Activated CD8-positive, alpha-beta T cell treated with anti-CD3 and anti-CD28 coated beads, Interleukin-2, amount 10 ng/mL, durations not matched to agents 7 days and 5 days (primary cell): ENCODE results near the gene ITGB8. TPM values are rescaled to one million over a fixed set of nuclear protein-coding genes. Genes with fewer than 3 reads are reported as not detected.

ENCODE experiments used
- ATAC-seq: fragments of 150-1000 bp; cut with Tn5 transposase; one replicate; pipeline ENCODE4 v1.10.0; 2021; ENCODE audit warnings: moderate library complexity
- CTCF ChIA-PET: fragments of 350-600 bp; sonication (Branson Sonifier 250); formaldehyde crosslinking; loops from one replicate; lab custom pipeline; 2021; ENCODE audit warnings: antibody characterized with exemption; lab: Charles Lee
- POLR2A ChIA-PET: fragments of 350-600 bp; sonication (Branson Sonifier 250); formaldehyde crosslinking; loops from one replicate; lab custom pipeline; 2021; ENCODE audit warnings: antibody characterized with exemption; lab: Charles Lee
- DNase-seq: peaks from one replicate; pipeline ENCODE4 v3.0.0-alpha.2; 2020
- H3K27ac Mint-ChIP-seq: one replicate; pipeline ENCODE4 v1.8.0; 2021; ENCODE audit warnings: mild to moderate bottlenecking, mixed read lengths
- H3K27me3 Mint-ChIP-seq: one replicate; pipeline ENCODE4 v1.8.0; 2021; ENCODE audit warnings: low read depth, mixed read lengths
- H3K36me3 Mint-ChIP-seq: one replicate; pipeline ENCODE4 v1.8.0; 2021; ENCODE audit warnings: low read depth, mixed read lengths
- H3K4me1 Mint-ChIP-seq: one replicate; pipeline ENCODE4 v1.8.0; 2021; ENCODE audit warnings: low read depth, mixed read lengths
- H3K4me3 Mint-ChIP-seq: one replicate; pipeline ENCODE4 v1.8.0; 2021; ENCODE audit warnings: mild to moderate bottlenecking, mixed read lengths
- H3K9me3 Mint-ChIP-seq: one replicate; pipeline ENCODE4 v1.8.0; 2022; ENCODE audit warnings: mixed read lengths; ENCODE audit not compliant: insufficient read depth
- total RNA-seq, 2 experiments: library from RNA; stranded (reverse); gene quantifications; one replicate each; pipeline ENCODE4 v1.2.3, GENCODE V29; 2021

The ITGB8 gene
- total RNA-seq, 2 experiments from 2014 or later = not detected

- no peak overlapping the region for H3K27ac Mint-ChIP-seq
- H3K4me3 Mint-ChIP-seq = no peak overlapping the region
- H3K36me3 Mint-ChIP-seq = no peaks in the 10 kb centered on the region
- H3K9me3 Mint-ChIP-seq = no peaks in the 10 kb centered on the region
- ATAC-seq (no peak), DNase-seq (no peak)
- ChIA-PET CTCF (no interaction called here), POLR2A (no interaction called here)
- H3K4me1 Mint-ChIP-seq = no peaks in the 10 kb centered on the region
- no peaks in the 10 kb centered on the region for H3K27me3 Mint-ChIP-seq
Observed at GRCh38 chr7:20346577-20346976, 15.9 kb downstream of the ITGB8 start.

- DNase-seq (no peak), ATAC-seq (no peak)
- H3K27me3 Mint-ChIP-seq = no peaks in the 10 kb centered on the region
- ChIA-PET POLR2A (no interaction called here), CTCF (no interaction called here)
- H3K4me1 Mint-ChIP-seq = no peaks in the 10 kb centered on the region
- no peaks in the 10 kb centered on the region for H3K9me3 Mint-ChIP-seq
- no peak overlapping the region for H3K27ac Mint-ChIP-seq
- H3K4me3 Mint-ChIP-seq = no peak overlapping the region
- H3K36me3 Mint-ChIP-seq = no peaks in the 10 kb centered on the region
Observed at GRCh38 chr7:20347680-20348079, 17.0 kb downstream of the ITGB8 start.

- POLR2A ChIA-PET = no interaction called here
- no peak for ATAC-seq
- Mint-ChIP-seq H3K9me3 (no peaks in the 10 kb centered on the region), H3K27ac (no peak overlapping the region), H3K4me3 (no peak overlapping the region), H3K36me3 (no peaks in the 10 kb centered on the region), H3K4me1 (no peaks in the 10 kb centered on the region), H3K27me3 (no peaks in the 10 kb centered on the region)
- CTCF ChIA-PET = no interaction called here
- no peak for DNase-seq
Observed at GRCh38 chr7:20348125-20348807, 17.6 kb downstream of the ITGB8 start.

GRCh38 chr7:20350518-20350951, 19.8 kb downstream of the ITGB8 start:
- no peak for ATAC-seq

GRCh38 chr7:20350996-20351692, 20.4 kb downstream of the ITGB8 start:
- ChIA-PET POLR2A (no interaction called here), CTCF (no interaction called here)
- no peak for ATAC-seq
- Mint-ChIP-seq H3K9me3 (no peaks in the 10 kb centered on the region), H3K4me3 (no peak overlapping the region), H3K27me3 (no peaks in the 10 kb centered on the region), H3K36me3 (no peaks in the 10 kb centered on the region), H3K27ac (no peak overlapping the region), H3K4me1 (no peaks in the 10 kb centered on the region)
- no peak for DNase-seq

More at GRCh38 chr7:20350518-20350951, 19.8 kb downstream of the ITGB8 start:
- no peak for DNase-seq
- no peak overlapping the region for H3K27ac Mint-ChIP-seq
- no peaks in the 10 kb centered on the region for H3K4me1 Mint-ChIP-seq
- no peaks in the 10 kb centered on the region for H3K9me3 Mint-ChIP-seq
- H3K36me3 Mint-ChIP-seq = no peaks in the 10 kb centered on the region
- CTCF ChIA-PET = no interaction called here
- H3K27me3 Mint-ChIP-seq = no peaks in the 10 kb centered on the region
- H3K4me3 Mint-ChIP-seq = no peak overlapping the region
- POLR2A ChIA-PET = no interaction called here

- CTCF ChIA-PET = no interaction called here
- POLR2A ChIA-PET = no interaction called here
- Mint-ChIP-seq H3K9me3 (no peaks in the 10 kb centered on the region), H3K27me3 (no peaks in the 10 kb centered on the region), H3K4me1 (no peaks in the 10 kb centered on the region), H3K27ac (no peak overlapping the region), H3K4me3 (no peak overlapping the region), H3K36me3 (no peaks in the 10 kb centered on the region)
- ATAC-seq (no peak), DNase-seq (no peak)
Observed at GRCh38 chr7:20351901-20352300, 21.2 kb downstream of the ITGB8 start.

- Mint-ChIP-seq H3K27me3 (no peaks in the 10 kb centered on the region), H3K4me3 (no peak overlapping the region), H3K4me1 (no peaks in the 10 kb centered on the region), H3K9me3 (no peaks in the 10 kb centered on the region), H3K27ac (no peak overlapping the region), H3K36me3 (no peaks in the 10 kb centered on the region)
- ATAC-seq (no peak), DNase-seq (no peak)
- ChIA-PET CTCF (no interaction called here), POLR2A (no interaction called here)
Observed at GRCh38 chr7:20352573-20353306, 22.0 kb downstream of the ITGB8 start.

- H3K36me3 Mint-ChIP-seq = no peaks in the 10 kb centered on the region
- ChIA-PET POLR2A (no interaction called here), CTCF (no interaction called here)
- H3K4me1 Mint-ChIP-seq = no peaks in the 10 kb centered on the region
- DNase-seq (no peak), ATAC-seq (no peak)
- no peak overlapping the region for H3K27ac Mint-ChIP-seq
- H3K9me3 Mint-ChIP-seq = no peaks in the 10 kb centered on the region
- no peak overlapping the region for H3K4me3 Mint-ChIP-seq
- H3K27me3 Mint-ChIP-seq = peaks cover 2% of the 10 kb centered on the region
Observed at GRCh38 chr7:20354610-20355528, 24.2 kb downstream of the ITGB8 start.

GRCh38 chr7:20358106-20358505, 27.4 kb downstream of the ITGB8 start:
- DNase-seq (no peak), ATAC-seq (no peak)
- no peaks in the 10 kb centered on the region for H3K9me3 Mint-ChIP-seq
- ChIA-PET POLR2A (no interaction called here), CTCF (no interaction called here)
- H3K27me3 Mint-ChIP-seq = peaks cover 2% of the 10 kb centered on the region
- no peaks in the 10 kb centered on the region for H3K36me3 Mint-ChIP-seq
- no peaks in the 10 kb centered on the region for H3K4me1 Mint-ChIP-seq
- H3K4me3 Mint-ChIP-seq = no peak overlapping the region
- no peak overlapping the region for H3K27ac Mint-ChIP-seq

- no peaks in the 10 kb centered on the region for H3K4me1 Mint-ChIP-seq
- H3K36me3 Mint-ChIP-seq = no peaks in the 10 kb centered on the region
- H3K9me3 Mint-ChIP-seq = no peaks in the 10 kb centered on the region
- H3K4me3 Mint-ChIP-seq = no peak overlapping the region
- POLR2A ChIA-PET = no interaction called here
- DNase-seq = no peak
- CTCF ChIA-PET = no interaction called here
- H3K27ac Mint-ChIP-seq = no peak overlapping the region
- no peak for ATAC-seq
- peaks cover 2% of the 10 kb centered on the region for H3K27me3 Mint-ChIP-seq
Observed at GRCh38 chr7:20358762-20359282, 28.1 kb downstream of the ITGB8 start.

GRCh38 chr7:20359341-20359963, 28.8 kb downstream of the ITGB8 start:
- ATAC-seq = no peak
- Mint-ChIP-seq H3K4me1 (no peaks in the 10 kb centered on the region), H3K27ac (no peak overlapping the region), H3K36me3 (no peaks in the 10 kb centered on the region), H3K4me3 (no peak overlapping the region), H3K27me3 (peaks cover 2% of the 10 kb centered on the region), H3K9me3 (no peaks in the 10 kb centered on the region)
- ChIA-PET CTCF (no interaction called here), POLR2A (no interaction called here)
- DNase-seq = no peak
